A549 (cell line): ENCODE results near the gene ZBTB42.
A peak's percentile ranks its signal among the peaks of the same experiment; 100 is the strongest.

Experiments
- CHD2 ChIP-seq: fragments of 150-350 bp; IDR thresholded peaks from 2 replicates; pipeline ENCODE4 v1.6.1; 2014; ENCODE audit warnings: low read length; ENCODE audit not compliant: partially characterized antibody
- EP300 ChIP-seq, 2 experiments: fragments of >200 bp; sonication (Bioruptor Twin); formaldehyde crosslinking; IDR thresholded peaks; 2 replicates in 1 of 2; 3 replicates in 1 of 2; pipeline ENCODE4 v1.6.1; 2016 to 2017
- FOXS1 ChIP-seq: fragments of 250-450 bp; sonication (Bioruptor Pico); IDR thresholded peaks from 2 replicates; pipeline ENCODE4 v1.5.0; 2020; ENCODE audit warnings: mild to moderate bottlenecking, moderate library complexity
- MAX ChIP-seq: IDR thresholded peaks from 2 replicates; pipeline ENCODE4 v1.6.1; 2012
- MYC ChIP-seq: IDR thresholded peaks from 2 replicates; pipeline ENCODE4 v1.6.1; 2012; ENCODE audit warnings: mild to moderate bottlenecking, inconsistent platforms, low read length, improper control_type of control experiment, borderline replicate concordance
- POLR2A ChIP-seq: IDR thresholded peaks from 2 replicates; pipeline ENCODE4 v1.6.1; 2012; ENCODE audit warnings: mild to moderate bottlenecking, low read length
- SMC3 ChIP-seq: fragments of >200 bp; sonication (Bioruptor Twin); formaldehyde crosslinking; IDR thresholded peaks from 3 replicates; pipeline ENCODE4 v1.6.1; 2018; ENCODE audit warnings: inconsistent platforms
- ZC3H11A ChIP-seq: fragments of 450-650 bp; IDR thresholded peaks from 2 replicates; pipeline ENCODE4 v1.6.1; 2014; ENCODE audit warnings: antibody characterized with exemption, mild to moderate bottlenecking
- ZFP36 ChIP-seq: fragments of 450-650 bp; IDR thresholded peaks from 2 replicates; pipeline ENCODE4 v1.6.1; 2014; ENCODE audit warnings: borderline replicate concordance; ENCODE audit not compliant: partially characterized antibody
- TF ChIP-seq, protein P1 (sequence below): fragments of >200 bp; sonication (Bioruptor Twin); formaldehyde crosslinking; IDR thresholded peaks from 3 replicates; pipeline ENCODE4 v1.5.1; 2016
- TF ChIP-seq, protein P2 (sequence below): fragments of 250-450 bp; sonication (Bioruptor Pico); IDR thresholded peaks from 2 replicates; pipeline ENCODE4 v1.5.0; 2021; ENCODE audit warnings: mild to moderate bottlenecking, moderate library complexity, borderline replicate concordance

DNA sequence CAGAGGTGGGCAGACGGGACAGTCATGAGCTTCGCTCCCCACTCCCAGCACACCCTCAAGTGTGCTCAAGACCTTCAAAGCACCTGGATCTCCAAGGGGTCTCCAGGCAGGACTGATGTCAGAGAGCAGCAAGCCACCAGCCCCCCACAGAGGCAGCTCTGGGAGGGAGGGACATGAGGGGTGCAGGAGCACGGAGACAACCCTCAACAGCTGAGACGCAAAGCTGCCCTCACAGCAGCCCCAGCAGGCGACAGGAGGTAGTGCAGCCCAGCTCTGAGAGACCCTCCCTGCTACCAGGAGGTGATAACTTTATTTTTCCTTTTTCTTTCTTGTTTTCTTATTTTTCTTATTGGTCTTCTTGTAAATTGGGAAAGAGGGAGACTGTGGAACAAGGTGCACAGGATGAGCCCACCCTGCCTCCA, 30.0 kb upstream of the ZBTB42 start:
- no peak for TF ChIP-seq SMC3
- no peak for TF ChIP-seq MAX
- TF ChIP-seq, protein P1, sequence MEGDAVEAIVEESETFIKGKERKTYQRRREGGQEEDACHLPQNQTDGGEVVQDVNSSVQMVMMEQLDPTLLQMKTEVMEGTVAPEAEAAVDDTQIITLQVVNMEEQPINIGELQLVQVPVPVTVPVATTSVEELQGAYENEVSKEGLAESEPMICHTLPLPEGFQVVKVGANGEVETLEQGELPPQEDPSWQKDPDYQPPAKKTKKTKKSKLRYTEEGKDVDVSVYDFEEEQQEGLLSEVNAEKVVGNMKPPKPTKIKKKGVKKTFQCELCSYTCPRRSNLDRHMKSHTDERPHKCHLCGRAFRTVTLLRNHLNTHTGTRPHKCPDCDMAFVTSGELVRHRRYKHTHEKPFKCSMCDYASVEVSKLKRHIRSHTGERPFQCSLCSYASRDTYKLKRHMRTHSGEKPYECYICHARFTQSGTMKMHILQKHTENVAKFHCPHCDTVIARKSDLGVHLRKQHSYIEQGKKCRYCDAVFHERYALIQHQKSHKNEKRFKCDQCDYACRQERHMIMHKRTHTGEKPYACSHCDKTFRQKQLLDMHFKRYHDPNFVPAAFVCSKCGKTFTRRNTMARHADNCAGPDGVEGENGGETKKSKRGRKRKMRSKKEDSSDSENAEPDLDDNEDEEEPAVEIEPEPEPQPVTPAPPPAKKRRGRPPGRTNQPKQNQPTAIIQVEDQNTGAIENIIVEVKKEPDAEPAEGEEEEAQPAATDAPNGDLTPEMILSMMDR, result 0 out of 3 replicates have a peak, but pooled peaks have one; percentile 11
- TF ChIP-seq ZFP36, result no peak
- no peak for TF ChIP-seq POLR2A
- TF ChIP-seq CHD2, result no peak
- TF ChIP-seq MYC, result no peak
- TF ChIP-seq FOXS1 (CRISPR knock-in tag), result no peak
- TF ChIP-seq ZC3H11A, result no peak
- TF ChIP-seq, protein P2, sequence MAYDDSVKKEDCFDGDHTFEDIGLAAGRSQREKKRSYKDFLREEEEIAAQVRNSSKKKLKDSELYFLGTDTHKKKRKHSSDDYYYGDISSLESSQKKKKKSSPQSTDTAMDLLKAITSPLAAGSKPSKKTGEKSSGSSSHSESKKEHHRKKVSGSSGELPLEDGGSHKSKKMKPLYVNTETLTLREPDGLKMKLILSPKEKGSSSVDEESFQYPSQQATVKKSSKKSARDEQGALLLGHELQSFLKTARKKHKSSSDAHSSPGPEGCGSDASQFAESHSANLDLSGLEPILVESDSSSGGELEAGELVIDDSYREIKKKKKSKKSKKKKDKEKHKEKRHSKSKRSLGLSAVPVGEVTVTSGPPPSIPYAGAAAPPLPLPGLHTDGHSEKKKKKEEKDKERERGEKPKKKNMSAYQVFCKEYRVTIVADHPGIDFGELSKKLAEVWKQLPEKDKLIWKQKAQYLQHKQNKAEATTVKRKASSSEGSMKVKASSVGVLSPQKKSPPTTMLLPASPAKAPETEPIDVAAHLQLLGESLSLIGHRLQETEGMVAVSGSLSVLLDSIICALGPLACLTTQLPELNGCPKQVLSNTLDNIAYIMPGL (CRISPR knock-in tag), result no peak
- no peak for TF ChIP-seq EP300 (IDR thresholded peaks at IDR 0.05)
